ENCODE data around the gene RIMS4. TPM values are rescaled to one million over a fixed set of nuclear protein-coding genes. Genes with fewer than 3 reads are reported as not detected.
"Not testable (repeated sequence)": the region's sequence is repeated elsewhere in the genome, so short reads cannot be mapped to it uniquely, and the experiment has no call there.

Gene RIMS4
- total RNA-seq, 3 donors from 2014 or later: 0.66 to 1.8 (median 0.96) TPM

DNA sequence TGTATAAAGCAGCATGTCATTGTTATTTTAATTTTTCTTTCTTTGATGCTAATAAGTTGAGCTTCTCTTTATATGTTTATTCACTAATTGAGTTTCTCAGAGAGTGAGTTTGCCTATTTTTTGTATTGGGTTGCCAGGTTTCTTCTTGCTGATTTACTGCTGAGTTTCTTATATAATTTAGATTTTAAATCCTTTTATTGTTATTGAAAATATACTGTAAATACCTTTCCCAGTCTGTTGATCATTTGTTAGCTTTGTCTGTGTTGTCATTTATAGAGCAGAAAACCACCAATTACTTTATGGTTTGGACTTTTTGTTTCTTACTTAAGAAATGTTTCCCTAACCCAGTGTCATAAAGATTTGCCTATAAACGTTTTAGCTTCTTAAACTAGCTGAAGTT is 17.1 kb upstream of the RIMS4 start:
- Histone ChIP-seq H3K9me3 (peaks cover 0 to 11% of the 10 kb centered on the region in 2 donors), H3K4me3 (no peak overlapping the region), H3K36me3 (no peaks in the 10 kb centered on the region), H3K4me1 (no peaks in the 10 kb centered on the region), H3K27me3 (peaks cover 0 to 4% of the 10 kb centered on the region in 2 donors), H3K27ac (no peak overlapping the region)
- TF ChIP-seq POLR2AphosphoS5 (IDR thresholded peaks at IDR 0.05): no peak
- TF ChIP-seq, protein P1, sequence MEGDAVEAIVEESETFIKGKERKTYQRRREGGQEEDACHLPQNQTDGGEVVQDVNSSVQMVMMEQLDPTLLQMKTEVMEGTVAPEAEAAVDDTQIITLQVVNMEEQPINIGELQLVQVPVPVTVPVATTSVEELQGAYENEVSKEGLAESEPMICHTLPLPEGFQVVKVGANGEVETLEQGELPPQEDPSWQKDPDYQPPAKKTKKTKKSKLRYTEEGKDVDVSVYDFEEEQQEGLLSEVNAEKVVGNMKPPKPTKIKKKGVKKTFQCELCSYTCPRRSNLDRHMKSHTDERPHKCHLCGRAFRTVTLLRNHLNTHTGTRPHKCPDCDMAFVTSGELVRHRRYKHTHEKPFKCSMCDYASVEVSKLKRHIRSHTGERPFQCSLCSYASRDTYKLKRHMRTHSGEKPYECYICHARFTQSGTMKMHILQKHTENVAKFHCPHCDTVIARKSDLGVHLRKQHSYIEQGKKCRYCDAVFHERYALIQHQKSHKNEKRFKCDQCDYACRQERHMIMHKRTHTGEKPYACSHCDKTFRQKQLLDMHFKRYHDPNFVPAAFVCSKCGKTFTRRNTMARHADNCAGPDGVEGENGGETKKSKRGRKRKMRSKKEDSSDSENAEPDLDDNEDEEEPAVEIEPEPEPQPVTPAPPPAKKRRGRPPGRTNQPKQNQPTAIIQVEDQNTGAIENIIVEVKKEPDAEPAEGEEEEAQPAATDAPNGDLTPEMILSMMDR (IDR thresholded peaks at IDR 0.05): no peak
- no peak for TF ChIP-seq POLR2A (IDR thresholded peaks at IDR 0.05)
- intact Hi-C loops (cut with DNase I; ENCODE audit: low total_unique reads): no loop called here
- no peak for DNase-seq (ENCODE audit: low spot score in 2 of 2)

DNA sequence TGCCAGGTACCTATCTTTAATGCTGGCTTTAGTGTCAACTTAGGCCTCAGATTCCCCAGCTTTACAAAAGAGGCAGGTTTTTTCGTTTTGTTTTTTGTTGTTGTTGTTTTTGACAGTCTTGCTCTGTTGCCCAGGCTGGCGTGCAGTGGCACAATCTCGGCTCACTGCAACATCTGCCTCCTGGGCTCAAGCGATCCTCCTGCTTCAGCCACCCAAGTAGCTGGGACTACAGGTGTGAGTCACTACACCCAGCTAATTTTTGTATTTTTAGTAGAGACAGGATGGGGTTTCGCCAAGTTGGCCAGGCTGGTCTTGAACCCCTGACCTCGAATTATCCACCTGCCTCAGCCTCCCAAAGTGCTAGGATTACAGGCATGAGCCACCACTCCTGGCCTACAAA is 11.2 kb upstream of the RIMS4 start:
- H3K36me3 ChIP-seq; H3K4me1 ChIP-seq; H3K27me3 ChIP-seq; intact Hi-C loops (cut with DNase I; ENCODE audit: low total_unique reads); H3K4me3 ChIP-seq; DNase-seq (ENCODE audit: low spot score in 2 of 2); H3K9me3 ChIP-seq; H3K27ac ChIP-seq: not testable (repeated sequence)

DNA sequence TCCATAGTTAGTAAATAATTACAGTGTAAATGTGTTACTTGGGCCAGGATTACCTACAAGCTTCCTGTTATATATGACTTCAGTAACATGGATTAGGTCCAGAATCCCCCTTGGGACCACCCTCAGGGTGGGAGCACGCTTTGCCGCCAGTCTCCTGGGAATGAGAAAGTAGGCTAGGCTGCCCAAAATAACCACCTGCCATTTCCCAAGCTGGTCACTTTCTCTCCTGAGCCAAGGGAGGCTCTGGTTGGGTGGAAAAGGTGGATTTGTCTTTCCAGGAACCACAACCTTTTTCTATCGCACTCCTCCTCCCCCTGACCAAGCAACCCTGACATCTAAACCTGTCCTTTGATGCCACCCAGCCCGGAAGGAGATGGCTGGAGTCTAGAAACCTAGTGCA is 9.6 kb upstream of the RIMS4 start:
- Histone ChIP-seq H3K4me3 (no peak overlapping the region), H3K4me1 (no peaks in the 10 kb centered on the region), H3K27me3 (no peaks in the 10 kb centered on the region), H3K27ac (no peak overlapping the region), H3K36me3 (no peaks in the 10 kb centered on the region), H3K9me3 (no peaks in the 10 kb centered on the region)
- intact Hi-C loops (cut with DNase I; ENCODE audit: low total_unique reads): no loop called here
- DNase-seq (ENCODE audit: low spot score in 2 of 2): no peak
- no peak for TF ChIP-seq POLR2A (IDR thresholded peaks at IDR 0.05)
- no peak for TF ChIP-seq POLR2AphosphoS5 (IDR thresholded peaks at IDR 0.05)
- TF ChIP-seq, protein P1 (IDR thresholded peaks at IDR 0.05): no peak

DNA sequence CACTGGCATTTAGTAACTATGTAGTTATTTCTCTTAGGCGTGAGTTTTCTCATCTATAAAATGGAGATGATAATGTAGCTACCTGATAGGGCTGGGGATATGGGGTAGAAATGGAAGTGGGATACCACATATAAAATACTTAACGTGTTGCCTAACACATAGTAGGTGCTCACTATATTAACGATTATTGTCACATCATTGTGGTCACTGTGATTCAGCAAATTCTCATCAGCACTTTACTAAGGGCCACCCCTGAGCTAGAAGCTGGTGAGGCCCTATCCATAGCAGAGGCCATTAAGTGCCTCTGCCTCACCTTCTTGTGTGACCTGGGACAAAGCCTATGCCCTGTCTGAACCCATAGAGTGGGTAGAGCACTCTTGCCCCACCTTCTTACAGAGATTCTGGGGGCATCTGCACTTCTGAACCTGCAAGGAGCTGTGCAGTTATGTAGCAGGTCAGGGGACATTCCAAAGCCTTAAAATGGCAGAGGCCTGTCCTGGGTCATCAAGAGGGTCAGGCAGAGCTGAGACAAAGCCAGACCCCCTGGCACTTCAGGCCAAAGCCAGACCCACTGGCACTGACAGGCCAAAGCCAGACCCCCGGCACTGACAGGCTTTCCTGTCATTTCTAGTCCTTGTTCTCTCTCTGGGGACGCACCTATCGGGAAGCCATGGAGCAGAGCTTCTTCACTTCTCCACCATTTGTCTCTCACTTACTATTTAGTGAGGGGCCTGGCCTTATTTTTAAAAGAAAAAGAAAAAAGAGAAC is 7.0 kb upstream of the RIMS4 start:
- Histone ChIP-seq H3K36me3 (no peaks in the 10 kb centered on the region), H3K27ac (no peak overlapping the region), H3K9me3 (peaks cover 2 to 7% of the 10 kb centered on the region in 2 donors), H3K27me3 (no peaks in the 10 kb centered on the region), H3K4me3 (no peak overlapping the region), H3K4me1 (no peaks in the 10 kb centered on the region)
- TF ChIP-seq, protein P1 (IDR thresholded peaks at IDR 0.05): no peak
- TF ChIP-seq POLR2AphosphoS5 (IDR thresholded peaks at IDR 0.05): no peak
- no peak for TF ChIP-seq POLR2A (IDR thresholded peaks at IDR 0.05)
- intact Hi-C loops (cut with DNase I; ENCODE audit: low total_unique reads): no loop called here
- no peak for DNase-seq (ENCODE audit: low spot score in 2 of 2)

DNA sequence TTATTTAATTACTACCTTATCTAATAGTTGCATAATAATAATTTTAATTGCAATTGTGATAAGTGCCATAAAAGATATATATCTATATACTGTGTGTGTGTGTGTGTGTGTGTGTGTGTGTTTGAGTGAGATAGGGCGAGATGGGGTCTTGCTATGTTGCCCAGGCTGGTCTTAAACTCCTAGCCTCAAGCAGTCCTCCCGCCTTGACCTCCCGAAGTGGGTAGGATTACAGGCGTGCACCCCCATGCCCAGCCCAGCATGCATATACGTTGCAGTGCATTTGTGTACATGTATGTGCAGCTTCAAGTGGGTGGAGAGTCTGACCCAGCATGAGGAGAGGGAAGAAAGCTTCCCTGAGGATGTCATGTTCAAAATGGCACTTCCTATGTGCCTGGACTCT is 4.6 kb upstream of the RIMS4 start:
- Histone ChIP-seq H3K4me3 (no peak overlapping the region), H3K36me3 (no peaks in the 10 kb centered on the region), H3K9me3 (peaks cover 12 to 16% of the 10 kb centered on the region in 2 donors), H3K27ac (no peak overlapping the region), H3K4me1 (no peaks in the 10 kb centered on the region), H3K27me3 (peaks cover 0 to 19% of the 10 kb centered on the region in 2 donors)
- DNase-seq (ENCODE audit: low spot score in 2 of 2): no peak
- intact Hi-C loops (cut with DNase I; ENCODE audit: low total_unique reads): no loop called here
- TF ChIP-seq, protein P1 (IDR thresholded peaks at IDR 0.05): no peak
- TF ChIP-seq POLR2A (IDR thresholded peaks at IDR 0.05) (no peak), POLR2AphosphoS5 (IDR thresholded peaks at IDR 0.05) (no peak)
